HepG2 (cell line): ENCODE results near the gene PLVAP. TPM values are rescaled to one million over a fixed set of nuclear protein-coding genes. Genes with fewer than 3 reads are reported as not detected.

ENCODE experiments used
- E2F2 ChIP-seq: sonication (generic); formaldehyde crosslinking; IDR thresholded peaks from 2 replicates; pipeline ENCODE4 v1.4.0; 2020; ENCODE audit warnings: missing genetic modification reagents, borderline replicate concordance
- ERF ChIP-seq: IDR thresholded peaks from 2 replicates; pipeline ENCODE4 v1.6.1; 2018; ENCODE audit warnings: missing biosample characterization, missing genetic modification reagents
- GABPA ChIP-seq, 2 experiments: IDR thresholded peaks; 2 replicates each; pipeline ENCODE4 v1.6.1; 2011 to 2016; ENCODE audit warnings: low read depth in 2 of 2, low read length in 1 of 2, missing biosample characterization in 1 of 2, missing genetic modification characterization in 1 of 2
- GMEB1 ChIP-seq: sonication (generic); formaldehyde crosslinking; IDR thresholded peaks from 2 replicates; pipeline ENCODE4 v1.5.1; 2020; ENCODE audit warnings: missing genetic modification reagents, mild to moderate bottlenecking, borderline replicate concordance
- HDAC6 ChIP-seq: fragments of 200-600 bp; sonication (generic); IDR thresholded peaks from 2 replicates; pipeline ENCODE4 v1.7.0; 2017; ENCODE audit warnings: mild to moderate bottlenecking, antibody characterized with exemption, low read length, low read depth
- HNF1A ChIP-seq, 2 experiments: sonication (generic) in 1 of 2; formaldehyde crosslinking in 1 of 2; IDR thresholded peaks; 2 replicates each; pipeline versions ENCODE4 v1.4.0 to v1.6.1; 2016 to 2020; ENCODE audit warnings: borderline replicate concordance in 1 of 2, low read depth in 1 of 2, mild to moderate bottlenecking in 1 of 2, missing genetic modification reagents in 1 of 2
- IRX3 ChIP-seq: sonication (generic); formaldehyde crosslinking; IDR thresholded peaks from 2 replicates; pipeline ENCODE4 v1.8.1; 2023; ENCODE audit warnings: mild to moderate bottlenecking, low read depth, missing genetic modification reagents, borderline replicate concordance
- KAT2B ChIP-seq: fragments of 150-350 bp; IDR thresholded peaks from 2 replicates; pipeline ENCODE4 v1.6.1; 2014; ENCODE audit warnings: low read depth, low read length, borderline replicate concordance
- KDM1A ChIP-seq: IDR thresholded peaks from 2 replicates; pipeline ENCODE4 v1.6.1; 2016; ENCODE audit warnings: missing compliant biosample characterization
- KLF9 ChIP-seq: IDR thresholded peaks from 2 replicates; pipeline ENCODE4 v1.6.1; 2016; ENCODE audit warnings: low read depth
- MED8 ChIP-seq: sonication (generic); formaldehyde crosslinking; IDR thresholded peaks from 2 replicates; pipeline ENCODE4 v1.8.1; 2023; ENCODE audit warnings: mild to moderate bottlenecking, missing genetic modification reagents; ENCODE audit not compliant: insufficient replicate concordance
- TFE3 ChIP-seq: IDR thresholded peaks from 2 replicates; pipeline ENCODE4 v1.6.1; 2016
- ZNF275 ChIP-seq: sonication (generic); formaldehyde crosslinking; IDR thresholded peaks from 2 replicates; pipeline ENCODE4 v1.8.0; 2022; ENCODE audit warnings: missing genetic modification reagents, mild to moderate bottlenecking, inconsistent platforms, borderline replicate concordance
- ZNF552 ChIP-seq: sonication (generic); formaldehyde crosslinking; IDR thresholded peaks from 2 replicates; pipeline ENCODE4 v1.9.0; 2022; ENCODE audit warnings: missing genetic modification reagents, mild to moderate bottlenecking, borderline replicate concordance
- ZNF556 ChIP-seq: sonication (generic); formaldehyde crosslinking; IDR thresholded peaks from 2 replicates; pipeline ENCODE4 v1.4.0; 2020; ENCODE audit warnings: mild to moderate bottlenecking, missing genetic modification reagents, borderline replicate concordance
- ZNF564 ChIP-seq: sonication (generic); formaldehyde crosslinking; IDR thresholded peaks from 2 replicates; pipeline ENCODE4 v1.8.1; 2023; ENCODE audit warnings: mild to moderate bottlenecking, missing genetic modification reagents
- ZNF672 ChIP-seq: sonication (generic); formaldehyde crosslinking; IDR thresholded peaks from 2 replicates; pipeline ENCODE4 v1.8.1; 2022; ENCODE audit warnings: missing genetic modification reagents
- ZNF766 ChIP-seq: sonication (generic); formaldehyde crosslinking; IDR thresholded peaks from 2 replicates; pipeline ENCODE4 v1.5.0; 2020; ENCODE audit warnings: missing genetic modification reagents, borderline replicate concordance
- polyA plus RNA-seq, 8 experiments: library from polyadenylated mRNA; depleted of rRNA in 3 of 8; stranded (reverse) in 7 of 8; unstranded in 1 of 8; fragments of >200 nt; fragmentation: Illumina TruSeq in 4 of 8; extraction: Trizol in 4 of 8; gene quantifications; 2 replicates each; pipeline versions ENCODE4 v1.2.1 to v1.2.3, GENCODE V29; 2011 to 2016; ENCODE audit warnings: low read depth in 4 of 8, missing spikeins in 1 of 8, mixed read lengths in 1 of 8; ENCODE audit not compliant: insufficient read depth in 1 of 8
- total RNA-seq, 5 experiments: library from RNA; depleted of rRNA; stranded (reverse); fragments of >200 nt; fragmentation: Illumina TruSeq; extraction: Trizol; gene quantifications; 2 replicates each; pipeline ENCODE4 v1.2.3, GENCODE V29; 2016; ENCODE audit warnings: low read depth in 1 of 5

The PLVAP gene
- total and polyA plus RNA-seq, 2 of the 13 experiments (the other 11 are each of a cell fraction or from before 2014, with no cell fraction given), result 0.26 TPM; not detected in 1

- no peak for TF ChIP-seq ZNF275
- TF ChIP-seq KLF9 (CRISPR knock-in tag), result no peak
- TF ChIP-seq ERF (CRISPR knock-in tag), result 0 out of 2 replicates have a peak, but pooled peaks have one; percentile 22
- TF ChIP-seq ZNF766 (CRISPR knock-in tag), result no peak
- no peak for TF ChIP-seq MED8 (CRISPR knock-in tag)
- no peak for TF ChIP-seq ZNF552 (CRISPR knock-in tag)
- TF ChIP-seq KDM1A (CRISPR knock-in tag), result no peak
- no peak for TF ChIP-seq TFE3 (CRISPR knock-in tag)
- TF ChIP-seq E2F2 (CRISPR knock-in tag), result no peak
- no peak for TF ChIP-seq HNF1A (IDR thresholded peaks at IDR 0.05; ENCODE audit: low read depth)
- 0 out of 2 replicates have a peak, but pooled peaks have one; percentile 27 for TF ChIP-seq HNF1A (CRISPR knock-in tag; IDR thresholded peaks at IDR 0.05; ENCODE audit: borderline replicate concordance)
- TF ChIP-seq ZNF672 (CRISPR knock-in tag), result no peak
- TF ChIP-seq ZNF556, result no peak; the same call in 1 of the 2 replicates
- no peak for TF ChIP-seq IRX3 (CRISPR knock-in tag)
- no peak for TF ChIP-seq ZNF564 (CRISPR knock-in tag)
- no peak for TF ChIP-seq KAT2B
- peak; percentile 51; the same call in 1 of the 2 replicates for TF ChIP-seq GMEB1 (CRISPR knock-in tag)
- TF ChIP-seq HDAC6, result no peak
- no peak for TF ChIP-seq GABPA (IDR thresholded peaks at IDR 0.05; ENCODE audit: low read depth, low read length)
- TF ChIP-seq GABPA (CRISPR knock-in tag; IDR thresholded peaks at IDR 0.05; ENCODE audit: low read depth), result no peak
These were observed 13.7 kb upstream of the PLVAP start (continued) for GRCh38 chr19:17390665-17391370.
